Thoracic aorta (tissue), 2 donors: ENCODE results near the gene HLF. TPM values are rescaled to one million over a fixed set of nuclear protein-coding genes. Genes with fewer than 3 reads are reported as not detected.

Experiments used
- ATAC-seq: fragments of 150-250 bp; one replicate; pipeline ENCODE4 v1.8.0; 2017; ENCODE audit warnings: low read depth; ENCODE audit not compliant: insufficient number of reproducible peaks, low FRiP score
- DNase-seq: peaks from one replicate; pipeline ENCODE4 v3.0.0-alpha.2; 2020; ENCODE audit warnings: low spot score
- H3K27ac ChIP-seq, 2 donors: fragments of 200-600 bp; sonication (generic); 1 replicate in 1 of 2; 2 replicates in 1 of 2; pipeline ENCODE4 v1.5.1; 2016; ENCODE audit warnings: mild to moderate bottlenecking in 2 of 2, moderate library complexity in 2 of 2
- H3K27me3 ChIP-seq: fragments of 200-600 bp; sonication (generic); replicated peaks from 2 replicates; pipeline ENCODE4 v1.6.0; 2016; ENCODE audit warnings: mild to moderate bottlenecking; ENCODE audit not compliant: insufficient read depth
- H3K36me3 ChIP-seq: fragments of 200-600 bp; sonication (generic); one replicate; pipeline ENCODE4 v1.5.1; 2016
- H3K4me1 ChIP-seq, 2 donors: fragments of 200-600 bp; sonication (generic); 1 replicate in 1 of 2; 2 replicates in 1 of 2; pipeline versions ENCODE4 v1.5.1 to v1.6.0; 2016; ENCODE audit warnings: low read depth in 2 of 2, mild to moderate bottlenecking in 1 of 2; ENCODE audit not compliant: control insufficient read depth in 1 of 2
- H3K4me3 ChIP-seq: fragments of 200-600 bp; sonication (generic); 2 replicates; pipeline ENCODE4 v1.5.1; 2016; ENCODE audit warnings: mild to moderate bottlenecking
- H3K9me3 ChIP-seq: fragments of 200-600 bp; sonication (generic); 2 replicates; pipeline ENCODE4 v1.5.1; 2016
- total RNA-seq, 2 donors: library from RNA; depleted of rRNA; stranded (reverse); fragments of >200 nt; gene quantifications; one replicate each; pipeline versions ENCODE4 v1.1.0 to v1.2.3, GENCODE V29; 2016
- TF ChIP-seq, protein P1 (sequence below): fragments of 200-600 bp; sonication (generic); IDR thresholded peaks from one replicate; pipeline ENCODE4 v1.5.1; 2019; ENCODE audit warnings: antibody characterized with exemption

Gene HLF
- total RNA-seq, 2 donors from 2014 or later = 10.2 to 12.5 TPM

DNA sequence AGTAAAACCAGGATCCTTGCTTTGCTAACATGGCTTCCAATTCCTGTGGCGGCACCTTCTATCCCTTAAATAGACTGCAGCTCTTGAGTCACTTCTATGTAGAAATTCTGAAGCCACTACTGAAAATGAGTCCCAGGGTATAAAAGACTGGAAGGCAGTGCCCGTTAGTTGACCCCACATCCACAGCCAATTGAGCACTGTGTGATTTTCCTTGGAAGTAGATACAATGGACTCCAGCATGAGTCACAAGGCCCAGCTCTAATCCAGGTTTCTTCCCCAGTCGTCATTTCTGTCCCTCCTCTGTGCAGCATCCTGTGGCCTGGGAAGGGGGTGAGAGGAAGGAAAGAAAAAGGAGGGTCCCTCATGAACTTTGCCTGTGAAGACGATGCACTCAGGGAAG, 69.5 kb downstream of the HLF start:
- H3K27me3 ChIP-seq = no peaks in the 10 kb centered on the region
- H3K36me3 ChIP-seq = no peaks in the 10 kb centered on the region
- ATAC-seq = peak; percentile 50
- no peaks in the 10 kb centered on the region for H3K9me3 ChIP-seq
- no peak for DNase-seq
- TF ChIP-seq, protein P1, sequence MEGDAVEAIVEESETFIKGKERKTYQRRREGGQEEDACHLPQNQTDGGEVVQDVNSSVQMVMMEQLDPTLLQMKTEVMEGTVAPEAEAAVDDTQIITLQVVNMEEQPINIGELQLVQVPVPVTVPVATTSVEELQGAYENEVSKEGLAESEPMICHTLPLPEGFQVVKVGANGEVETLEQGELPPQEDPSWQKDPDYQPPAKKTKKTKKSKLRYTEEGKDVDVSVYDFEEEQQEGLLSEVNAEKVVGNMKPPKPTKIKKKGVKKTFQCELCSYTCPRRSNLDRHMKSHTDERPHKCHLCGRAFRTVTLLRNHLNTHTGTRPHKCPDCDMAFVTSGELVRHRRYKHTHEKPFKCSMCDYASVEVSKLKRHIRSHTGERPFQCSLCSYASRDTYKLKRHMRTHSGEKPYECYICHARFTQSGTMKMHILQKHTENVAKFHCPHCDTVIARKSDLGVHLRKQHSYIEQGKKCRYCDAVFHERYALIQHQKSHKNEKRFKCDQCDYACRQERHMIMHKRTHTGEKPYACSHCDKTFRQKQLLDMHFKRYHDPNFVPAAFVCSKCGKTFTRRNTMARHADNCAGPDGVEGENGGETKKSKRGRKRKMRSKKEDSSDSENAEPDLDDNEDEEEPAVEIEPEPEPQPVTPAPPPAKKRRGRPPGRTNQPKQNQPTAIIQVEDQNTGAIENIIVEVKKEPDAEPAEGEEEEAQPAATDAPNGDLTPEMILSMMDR = no peak
- peaks cover 4 to 20% of the 10 kb centered on the region in 2 donors for H3K4me1 ChIP-seq
- no peak overlapping the region for H3K27ac ChIP-seq
- no peak overlapping the region for H3K4me3 ChIP-seq

DNA sequence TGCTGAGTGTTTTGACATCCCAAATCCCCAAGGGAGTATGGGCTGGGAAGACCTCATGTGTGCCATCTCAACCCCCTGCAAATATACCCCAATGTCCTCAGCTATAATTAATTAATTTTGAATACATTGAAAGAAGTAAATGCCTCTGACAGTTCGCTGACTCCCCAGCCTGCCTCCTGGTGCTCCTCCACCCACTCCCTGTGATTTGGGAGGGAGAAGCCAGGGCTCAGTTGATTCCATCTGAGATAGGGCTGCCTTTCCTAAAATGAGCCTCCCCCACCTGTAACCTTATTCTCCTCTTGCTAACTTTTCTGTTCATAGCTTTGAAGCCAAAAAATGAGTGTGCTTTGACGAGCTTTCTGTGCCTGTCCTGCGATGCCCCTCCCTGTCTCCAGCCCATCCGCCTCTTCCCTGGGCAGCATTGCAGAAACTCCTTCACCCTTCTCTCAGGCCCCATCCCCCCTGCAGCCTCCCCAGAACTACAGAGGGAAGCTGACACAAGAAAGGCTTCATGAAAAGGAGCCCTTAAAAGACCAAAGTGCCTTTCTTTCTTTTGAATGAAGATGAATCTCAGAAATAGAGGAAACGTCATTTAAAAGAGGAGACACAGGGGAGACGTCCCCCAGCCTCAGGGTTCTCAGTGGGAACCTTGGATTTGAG, 70.3 kb downstream of the HLF start:
- TF ChIP-seq, protein P1 = no peak
- DNase-seq = no peak
- Histone ChIP-seq H3K9me3 (no peaks in the 10 kb centered on the region), H3K4me3 (no peak overlapping the region), H3K27me3 (no peaks in the 10 kb centered on the region), H3K36me3 (no peaks in the 10 kb centered on the region), H3K27ac (no peak overlapping the region), H3K4me1 (peaks cover 4 to 20% of the 10 kb centered on the region in 2 donors)
- no peak for ATAC-seq

DNA sequence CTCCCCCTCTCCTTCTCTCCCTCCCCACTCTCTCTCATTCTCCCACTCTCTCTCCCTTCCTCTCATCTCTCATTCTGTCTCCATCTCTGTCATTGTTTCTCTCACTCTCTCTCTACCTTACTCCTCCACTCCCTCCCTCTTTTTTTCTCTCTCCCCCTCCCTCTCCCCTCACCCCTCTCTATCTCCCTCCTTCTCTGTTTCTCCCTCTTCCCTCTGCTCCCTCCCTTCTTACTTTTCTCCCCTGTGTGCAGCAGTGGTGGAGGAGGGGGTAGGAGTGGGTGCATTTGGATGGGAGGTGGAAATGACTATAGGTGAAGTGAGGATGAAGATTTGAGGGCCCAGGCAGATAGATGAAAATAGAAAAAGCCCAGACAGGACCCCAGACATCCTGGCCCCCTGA, 70.9 kb downstream of the HLF start:
- H3K9me3 ChIP-seq = no peaks in the 10 kb centered on the region
- no peaks in the 10 kb centered on the region for H3K27me3 ChIP-seq
- TF ChIP-seq, protein P1 = no peak
- H3K4me1 ChIP-seq = peaks cover 4 to 20% of the 10 kb centered on the region in 2 donors
- ATAC-seq (no peak), DNase-seq (no peak)
- H3K27ac ChIP-seq = no peak overlapping the region
- H3K36me3 ChIP-seq = no peaks in the 10 kb centered on the region
- H3K4me3 ChIP-seq = no peak overlapping the region

DNA sequence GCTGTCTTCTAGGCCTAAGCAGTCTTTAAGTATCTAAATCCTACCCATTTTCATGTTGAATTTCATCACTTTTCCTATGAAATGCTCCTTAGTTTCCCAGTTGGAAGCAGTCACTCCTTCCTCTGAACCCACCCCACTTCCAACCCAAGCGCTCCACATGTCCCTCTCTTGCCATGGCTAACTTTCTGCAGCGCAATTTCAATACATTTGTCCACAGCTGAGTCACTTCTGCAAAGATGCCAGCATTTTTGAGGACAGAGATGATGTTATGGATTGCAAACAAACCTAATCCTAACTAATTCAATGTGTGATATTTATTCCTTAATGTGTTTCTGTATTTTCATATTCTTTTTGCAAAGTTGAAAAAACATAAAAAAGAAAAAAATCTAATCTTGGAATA, 71.7 kb downstream of the HLF start:
- H3K36me3 ChIP-seq = no peaks in the 10 kb centered on the region
- TF ChIP-seq, protein P1 = no peak
- H3K4me3 ChIP-seq = no peak overlapping the region
- H3K27ac ChIP-seq = no peak overlapping the region
- H3K9me3 ChIP-seq = no peaks in the 10 kb centered on the region
- ATAC-seq (no peak), DNase-seq (no peak)
- H3K4me1 ChIP-seq = peaks cover 4 to 20% of the 10 kb centered on the region in 2 donors
- no peaks in the 10 kb centered on the region for H3K27me3 ChIP-seq

DNA sequence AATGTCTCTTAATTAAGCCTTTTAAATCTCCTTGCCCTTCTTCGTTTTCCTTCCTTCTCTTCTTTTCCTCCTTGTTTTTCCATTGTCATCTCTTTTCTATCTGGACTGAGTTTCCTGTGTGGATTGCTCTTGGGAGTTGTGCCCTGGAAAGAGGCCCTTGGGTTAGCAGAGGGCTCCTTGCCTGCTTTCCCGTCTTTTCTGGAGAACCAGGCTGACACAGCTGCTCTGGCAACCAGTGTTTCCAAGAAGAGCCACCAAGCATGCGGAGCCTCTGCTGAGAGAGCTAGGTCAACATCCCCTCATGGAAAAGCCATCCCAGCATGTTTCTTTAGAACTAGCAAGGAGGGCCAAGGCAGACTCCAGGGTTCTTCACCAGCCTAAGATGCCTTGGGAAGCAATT, 75.4 kb downstream of the HLF start:
- DNase-seq = no peak
- H3K4me1 ChIP-seq = no peaks in the 10 kb centered on the region

More for the DNA sequence above, 75.4 kb downstream of the HLF start:
- no peaks in the 10 kb centered on the region for H3K9me3 ChIP-seq
- H3K4me3 ChIP-seq = no peak overlapping the region
- no peak for ATAC-seq
- no peaks in the 10 kb centered on the region for H3K36me3 ChIP-seq
- no peak overlapping the region for H3K27ac ChIP-seq
- TF ChIP-seq, protein P1 = no peak
- no peaks in the 10 kb centered on the region for H3K27me3 ChIP-seq
